K562 (cell line): ENCODE measurements around the gene ADD3. TPM values are rescaled to one million over a fixed set of nuclear protein-coding genes. Genes with fewer than 3 reads are reported as not detected.

ENCODE experiments used
- ATAC-seq: fragments of 200-7000 bp; cut with Tn5 transposase; 3 replicates; pipeline ENCODE4 v1.9.1; 2020; ENCODE audit warnings: moderate library complexity
- BruUV-seq: library from RNA; stranded (reverse); fragments of 400-500 nt; replicated peaks from 2 replicates; lab custom pipeline; 2021; lab: Mats Ljungman, UMichigan
- CTCF ChIA-PET: fragments of 300-600 bp; formaldehyde crosslinking; extraction: SDS; loops from one replicate; lab custom pipeline; 2021; ENCODE audit warnings: low intra/inter-chr PET ratio; lab: Yijun Ruan, JAX
- POLR2A ChIA-PET: fragments of 300-600, 350-650 bp; sonication (Branson Sonifier 250); formaldehyde crosslinking; extraction: SDS; loops from one replicate; lab custom pipeline; 2021; ENCODE audit warnings: antibody characterized with exemption, inconsistent platforms; lab: Yijun Ruan, JAX
- DNase-seq, 4 experiments: peaks; one replicate each; pipeline versions ENCODE4 v3.0.0 to v3.0.0-alpha.2; 2011 to 2018; ENCODE audit warnings: low spot score in 3 of 4, mixed read lengths in 3 of 4; ENCODE audit errors: extremely low read depth in 1 of 4
- FAIRE-seq: peaks from 2 replicates; lab custom pipeline; 2011; peaks lifted over from hg19 to GRCh38; lab: Jason Lieb, UNC
- H2AFZ ChIP-seq: 2 replicates; pipeline ENCODE4 v1.6.0; 2011; ENCODE audit warnings: low read depth, low read length, control low read depth, inconsistent platforms
- H3K27ac ChIP-seq: fragments of 200-600 bp; 3 replicates; pipeline ENCODE4 v1.8.0; 2011; ENCODE audit warnings: low read depth, mild to moderate bottlenecking, control low read depth, inconsistent platforms, low read length, moderate library complexity, mixed read lengths; ENCODE audit errors: extremely low read depth
- H3K27me3 ChIP-seq, 2 experiments: fragments of 300-600 bp in 1 of 2; 2 replicates in 1 of 2; 3 replicates in 1 of 2; pipeline versions ENCODE4 v1.6.0 to v1.8.0; 2011; ENCODE audit warnings: inconsistent platforms in 2 of 2, low read length in 2 of 2, mild to moderate bottlenecking in 1 of 2, mixed read lengths in 1 of 2, moderate library complexity in 1 of 2; ENCODE audit not compliant: control insufficient read depth in 2 of 2, insufficient read depth in 2 of 2
- H3K36me3 ChIP-seq: fragments of 300-600 bp; 3 replicates; pipeline ENCODE4 v1.8.0; 2011; ENCODE audit warnings: mild to moderate bottlenecking, low read length, inconsistent platforms; ENCODE audit not compliant: control insufficient read depth, insufficient read depth
- H3K4me1 ChIP-seq, 2 experiments: fragments of 200-600 bp in 1 of 2; replicated peaks in 1 of 2; 2 replicates in 1 of 2; 3 replicates in 1 of 2; pipeline versions ENCODE4 v1.5.1 to v1.8.0; 2011; ENCODE audit warnings: inconsistent platforms in 2 of 2, low read length in 2 of 2, mild to moderate bottlenecking in 1 of 2, mixed read lengths in 1 of 2, moderate library complexity in 1 of 2; ENCODE audit not compliant: control insufficient read depth in 2 of 2, insufficient read depth in 2 of 2
- H3K4me2 ChIP-seq: 2 replicates; pipeline ENCODE4 v1.6.1; 2011; ENCODE audit warnings: low read length, control low read depth, inconsistent platforms, mixed read lengths; ENCODE audit not compliant: insufficient read depth
- H3K4me3 ChIP-seq: fragments of 200-600 bp; sonication (generic), shearing (Covaris generic); 2 replicates; pipeline ENCODE4 v1.5.1; 2016; ENCODE audit warnings: control low read depth, inconsistent platforms
- H3K79me2 ChIP-seq: fragments of 200-600 bp; 3 replicates; pipeline ENCODE4 v1.8.0; 2011; ENCODE audit warnings: low read length, inconsistent platforms; ENCODE audit not compliant: control insufficient read depth, insufficient read depth
- H3K9ac ChIP-seq, 2 experiments: 2 replicates each; pipeline versions ENCODE4 v1.6.0 to v1.6.1; 2011; ENCODE audit warnings: low read depth in 2 of 2, low read length in 2 of 2, control low read depth in 1 of 2, inconsistent platforms in 1 of 2, mild to moderate bottlenecking in 1 of 2, mixed read lengths in 1 of 2; ENCODE audit not compliant: insufficient read depth in 1 of 2
- H3K9me1 ChIP-seq: one replicate; pipeline ENCODE4 v1.6.0; 2011; ENCODE audit warnings: inconsistent platforms, mild to moderate bottlenecking, low read length, moderate library complexity; ENCODE audit not compliant: control insufficient read depth, insufficient read depth
- H3K9me3 ChIP-seq: replicated peaks from 2 replicates; pipeline ENCODE4 v1.5.1; 2011; ENCODE audit warnings: low read depth, low read length, inconsistent platforms; ENCODE audit not compliant: control insufficient read depth, insufficient read depth
- H4K20me1 ChIP-seq: replicated peaks from 2 replicates; pipeline ENCODE4 v1.6.1; 2011; ENCODE audit warnings: low read length, inconsistent platforms, mixed read lengths; ENCODE audit not compliant: control insufficient read depth, insufficient read depth
- C11orf30 ChIP-seq: fragments of 450-650 bp; IDR thresholded peaks from 2 replicates; pipeline ENCODE4 v1.6.1; 2016; ENCODE audit warnings: low read depth, mild to moderate bottlenecking
- CREBBP ChIP-seq: IDR thresholded peaks from one replicate; pipeline ENCODE4 v1.6.1; 2012; ENCODE audit warnings: low read depth, mild to moderate bottlenecking, control low read depth, inconsistent platforms, low read length
- DACH1 ChIP-seq: fragments of 450-650 bp; IDR thresholded peaks from 2 replicates; pipeline ENCODE4 v1.6.1; 2018; ENCODE audit not compliant: partially characterized antibody
- E2F5 ChIP-seq: sonication (generic); formaldehyde crosslinking; IDR thresholded peaks from 2 replicates; pipeline ENCODE4 v1.8.0; 2022; ENCODE audit warnings: mild to moderate bottlenecking, missing genetic modification reagents
- EP300 ChIP-seq: IDR thresholded peaks from 2 replicates; pipeline ENCODE4 v1.6.1; 2012; ENCODE audit warnings: low read length, improper control_type of control experiment
- HNRNPH1 ChIP-seq: fragments of 200-400 bp; formaldehyde crosslinking; optimal IDR thresholded peaks from 2 replicates; pipeline ENCODE3; 2017; ENCODE audit warnings: low read depth, mild to moderate bottlenecking, low read length, moderate library complexity
- PCBP1 ChIP-seq: fragments of 200-400 bp; formaldehyde crosslinking; IDR thresholded peaks from 2 replicates; pipeline ENCODE4 v1.6.1; 2018; ENCODE audit warnings: mild to moderate bottlenecking, low read depth, low read length; ENCODE audit not compliant: poor library complexity, severe bottlenecking
- POLR2G ChIP-seq: fragments of 200-400 bp; formaldehyde crosslinking; IDR thresholded peaks from 2 replicates; pipeline ENCODE4 v1.6.1; 2017; ENCODE audit warnings: low read depth, mild to moderate bottlenecking, antibody characterized with exemption, low read length, moderate library complexity
- POLR3G ChIP-seq: IDR thresholded peaks from 2 replicates; pipeline ENCODE4 v1.6.1; 2011; ENCODE audit not compliant: insufficient read length, insufficient replicate concordance; ENCODE audit errors: extremely low read depth
- PRMT5 ChIP-seq: sonication (generic); formaldehyde crosslinking; IDR thresholded peaks from 2 replicates; pipeline ENCODE4 v1.5.0; 2020; ENCODE audit warnings: missing genetic modification reagents
- RBM17 ChIP-seq: fragments of 200-400 bp; formaldehyde crosslinking; IDR thresholded peaks from 2 replicates; pipeline ENCODE4 v1.6.1; 2017; ENCODE audit warnings: low read depth, mild to moderate bottlenecking, low read length, borderline replicate concordance
- SAFB ChIP-seq: fragments of 200-400 bp; formaldehyde crosslinking; IDR thresholded peaks from 2 replicates; pipeline ENCODE4 v1.6.1; 2017; ENCODE audit warnings: low read depth, low read length, borderline replicate concordance
- ZBTB26 ChIP-seq: fragments of 450-650 bp; formaldehyde crosslinking; IDR thresholded peaks from 2 replicates; pipeline ENCODE4 v1.4.0; 2022; ENCODE audit warnings: missing genetic modification characterization
- ZBTB7A ChIP-seq: IDR thresholded peaks from 2 replicates; pipeline ENCODE4 v1.6.1; 2011; ENCODE audit warnings: low read depth, mild to moderate bottlenecking, low read length, moderate library complexity, borderline replicate concordance; ENCODE audit not compliant: control insufficient read depth
- ZFP1 ChIP-seq: fragments of 450-650 bp; formaldehyde crosslinking; IDR thresholded peaks from 2 replicates; pipeline ENCODE4 v1.4.0; 2020; ENCODE audit warnings: mild to moderate bottlenecking, mixed read lengths
- ZNF398 ChIP-seq: fragments of 250-450 bp; sonication (Bioruptor Pico); IDR thresholded peaks from 2 replicates; pipeline ENCODE4 v1.8.0; 2021; ENCODE audit warnings: moderate library complexity, mild to moderate bottlenecking, inconsistent platforms
- ZNF436 ChIP-seq: fragments of 250-450, 450-650 bp; sonication (Bioruptor Pico); formaldehyde crosslinking; IDR thresholded peaks from 2 replicates; pipeline ENCODE4 v1.7.0; 2020; ENCODE audit warnings: mild to moderate bottlenecking
- ZNF668 ChIP-seq: fragments of 250-450 bp; sonication (Bioruptor Pico); IDR thresholded peaks from 2 replicates; pipeline ENCODE4 v1.8.0; 2022; ENCODE audit warnings: mild to moderate bottlenecking, inconsistent platforms
- ZNF699 ChIP-seq: fragments of 250-450 bp; sonication (Bioruptor Pico); IDR thresholded peaks from 2 replicates; pipeline ENCODE4 v1.8.0; 2021; ENCODE audit warnings: mild to moderate bottlenecking, moderate library complexity; ENCODE audit not compliant: insufficient replicate concordance
- ZNF778 ChIP-seq: fragments of 450-650 bp; formaldehyde crosslinking; IDR thresholded peaks from 2 replicates; pipeline ENCODE4 v1.4.0; 2020; ENCODE audit warnings: mild to moderate bottlenecking, moderate library complexity
- WGBS: fragments of 100-300 bp; shearing (Covaris generic); methylation state at CpG from one replicate; pipeline ENCODE4 v1.1.6; 2016; ENCODE audit warnings: low coverage, mixed read lengths; ENCODE audit not compliant: insufficient coverage; ENCODE audit errors: missing lambda C conversion rate; 5-methylcytosine and 5-hydroxymethylcytosine counted together
- in situ Hi-C: fragments of 300-500 bp; cut with MboI; formaldehyde crosslinking; loops from 4 replicates; pipeline ENCODE4 v1.15.0; 2018; ENCODE audit warnings: inconsistent platforms, mixed read lengths
- intact Hi-C: fragments of 100-400 bp; cut with micrococcal nuclease; formaldehyde crosslinking; loops from 2 replicates; pipeline ENCODE4 v1.14.2; 2022
- polyA plus RNA-seq, 8 experiments: library from polyadenylated mRNA; depleted of rRNA in 4 of 8; stranded (reverse) in 5 of 8; unstranded in 3 of 8; fragments of >200 nt; fragmentation: Nextera tagmentation in 2 of 8; fragmentation: Illumina TruSeq in 1 of 8; extraction: Ambion mirVana in 2 of 8; extraction: Trizol in 1 of 8; gene quantifications; 2 replicates each; pipeline versions ENCODE4 v1.2.1 to v1.2.3, GENCODE V29; 2011 to 2014; ENCODE audit warnings: inconsistent platforms in 1 of 8, missing spikeins in 1 of 8
- total RNA-seq, 7 experiments: library from RNA; depleted of rRNA in 6 of 7; stranded (reverse); fragments of >200 nt in 6 of 7; fragmentation: Illumina TruSeq in 2 of 7; extraction: Trizol in 2 of 7; gene quantifications; 2 replicates each; pipeline versions ENCODE4 v1.2.1 to v1.2.3, GENCODE V29; 2011 to 2021; ENCODE audit warnings: low replicate concordance in 1 of 7

Gene ADD3
- total and polyA plus RNA-seq, 9 of the 15 experiments (the other 6 are each of a cell fraction or from before 2014, with no cell fraction given), result 13.2 to 125 (median 31.7) TPM

- TF ChIP-seq CREBBP (no peak), POLR2G (no peak), ZNF668 (CRISPR knock-in tag) (no peak), ZBTB7A (no peak), POLR3G (no peak), C11orf30 (peak; percentile 23; the same call in 1 of the 2 replicates), RBM17 (no peak), ZNF699 (CRISPR knock-in tag) (no peak), PRMT5 (no peak), PCBP1 (no peak)
- TF ChIP-seq, all 486 proteins: peak for 2
Measured at GRCh38 chr10:110058212-110058611, 50.4 kb downstream of the ADD3 start (continued).

- no TSS peak for BruUV-seq
- POLR2A ChIA-PET, result interaction anchor here (0.7 kb wide), 2 partner anchors 9 to 15 kb away, joined by 3 to 4 read pairs; no protein-coding TSS in a partner anchor
- Histone ChIP-seq H3K27me3 (no peaks in the 10 kb centered on the region), H3K79me2 (peaks cover 2% of the 10 kb centered on the region; the same call in 2 of the 3 replicates), H4K20me1 (0 out of 2 replicates have a peak, but pooled peaks cover 3% of the 10 kb centered on the region), H2AFZ (no peak overlapping the region), H3K9ac (no peak overlapping the region), H3K36me3 (no peaks in the 10 kb centered on the region), H3K9me3 (no peaks in the 10 kb centered on the region), H3K4me1 (no peaks in the 10 kb centered on the region; a peak in 3 of 5 replicates), H3K9me1 (no peaks in the 10 kb centered on the region), H3K4me3 (no peak overlapping the region), H3K27ac (no peak overlapping the region), H3K4me2 (no peak overlapping the region)
- ATAC-seq (no peak; the same call in 2 of the 3 replicates), FAIRE-seq (no peak), DNase-seq (no peak)
- in situ Hi-C loops (no loop called here), intact Hi-C loops (no loop called here)
- CTCF ChIA-PET, result no interaction called here
- 37% methylated on average over 4 of the region's 4 CpGs for whole genome bisulfite sequencing
- TF ChIP-seq E2F5 (CRISPR knock-in tag), result no peak
- TF ChIP-seq ZFP1 (CRISPR knock-in tag), result no peak
- no peak for TF ChIP-seq ZBTB26 (CRISPR knock-in tag)
- no peak for TF ChIP-seq HNRNPH1
- TF ChIP-seq EP300, result no peak
- no peak for TF ChIP-seq DACH1
- no peak for TF ChIP-seq ZNF778 (CRISPR knock-in tag)
- TF ChIP-seq ZNF398 (CRISPR knock-in tag), result no peak
- TF ChIP-seq SAFB, result no peak
- TF ChIP-seq ZNF436 (CRISPR knock-in tag), result no peak
Measured at GRCh38 chr10:110059925-110060324, 52.1 kb downstream of the ADD3 start.
